ENCODE measurements around the gene CRYL1. TPM values are rescaled to one million over a fixed set of nuclear protein-coding genes. Genes with fewer than 3 reads are reported as not detected.

Gene CRYL1
- total and polyA plus RNA-seq, 2 of the 8 experiments (the other 6 are each of a cell fraction or from before 2014, with no cell fraction given): 1.9 to 6.4 TPM

- Histone ChIP-seq H3K56ac (replicated peaks; ENCODE audit: insufficient read length, low read depth, low read length) (no peak overlapping the region), H3K4me3 (ENCODE audit: extremely low read depth in 1 of 4, insufficient read depth in 2 of 4, low read depth in 3 of 4, low read length in 4 of 4) (no peak overlapping the region), H3K23ac (ENCODE audit: insufficient read length) (no peak overlapping the region), H3K4ac (replicated peaks; ENCODE audit: insufficient read length, low read depth, low read length) (no peak overlapping the region), H3K36me3 (ENCODE audit: control insufficient read depth in 2 of 4, insufficient read depth in 4 of 4, low read length in 3 of 4) (no peaks in the 10 kb centered on the region), H3K4me2 (ENCODE audit: insufficient read depth in 1 of 2, low read depth in 2 of 2, low read length in 2 of 2) (no peak overlapping the region), H4K20me1 (replicated peaks in 1 of 2; ENCODE audit: control insufficient read depth in 1 of 2, insufficient read depth in 2 of 2, low read length in 2 of 2) (peaks cover 5% of the 10 kb centered on the region in 2 experiments), H3K9me3 (ENCODE audit: insufficient read depth in 2 of 2, low read depth in 1 of 2, low read length in 1 of 2) (no peaks in the 10 kb centered on the region), H3K79me1 (ENCODE audit: low read depth, low read length) (no peaks in the 10 kb centered on the region), H3K79me2 (ENCODE audit: control insufficient read depth in 1 of 2, insufficient read depth in 2 of 2, low read length in 2 of 2) (no peaks in the 10 kb centered on the region), H3K23me2 (ENCODE audit: low read depth, low read length) (no peaks in the 10 kb centered on the region), H2BK12ac (ENCODE audit: low read depth, low read length) (no peak overlapping the region), H3K27me3 (replicated peaks in 1 of 4; ENCODE audit: control insufficient read depth in 3 of 4, extremely low read depth in 1 of 4, insufficient read depth in 3 of 4, low read length in 3 of 4) (peaks cover 42 to 72% (median 65%) of the 10 kb centered on the region in 4 experiments), H3K14ac (ENCODE audit: insufficient read length) (no peak overlapping the region), H2BK20ac (ENCODE audit: low read length) (no peak overlapping the region), H3K9ac (replicated peaks in 1 of 4; ENCODE audit: extremely low read depth in 1 of 4, low read depth in 3 of 4, low read length in 3 of 4) (no peak overlapping the region), H2BK15ac (ENCODE audit: low read length) (no peak overlapping the region), H3K27ac (ENCODE audit: low read depth, low read length) (no peak overlapping the region), H4K8ac (ENCODE audit: extremely low read depth, insufficient read depth, low read length) (no peak overlapping the region), H2BK5ac (ENCODE audit: low read depth, low read length) (no peak overlapping the region), H3K4me1 (replicated peaks in 1 of 4; ENCODE audit: control insufficient read depth in 3 of 4, insufficient read depth in 4 of 4, low read length in 3 of 4) (no peaks in the 10 kb centered on the region; a peak in 1 of 7 replicates), H2AK5ac (ENCODE audit: low read depth, low read length) (0 out of 2 replicates have a peak overlapping the region, but pooled peaks have one; percentile 44), H4K5ac (ENCODE audit: insufficient read length, low read depth, low read length) (no peak overlapping the region), H2AFZ (ENCODE audit: low read length) (no peak overlapping the region), H2BK120ac (replicated peaks; ENCODE audit: low read depth, low read length) (no peak overlapping the region), H3K18ac (ENCODE audit: extremely low read depth, low read length) (no peak overlapping the region), H4K91ac (replicated peaks; ENCODE audit: insufficient read length, low read length) (no peak overlapping the region)
- FAIRE-seq (no peak), DNase-seq (ENCODE audit: low read depth in 1 of 2, low spot score in 2 of 2) (no peak)
- CTCF ChIA-PET (ENCODE audit: partially characterized antibody): interaction anchor here (1.7 kb wide), 1 partner anchor 69 kb away, joined by 5 read pairs; no protein-coding TSS in a partner anchor
- WGBS, 2 experiments (ENCODE audit: extremely low coverage in 1 of 2, insufficient coverage in 1 of 2, insufficient read length in 1 of 2, insufficient replicate concordance in 2 of 2, low coverage in 1 of 2, low lambda C conversion rate in 2 of 2, missing lambda C conversion rate in 1 of 2): 88% methylated on average over 8 of the region's 8 CpGs; no CpG with 5 or more reads in 1 of the 2 experiments
- POLR2A ChIA-PET (ENCODE audit: partially characterized antibody): no interaction called here
- no peak for TF ChIP-seq CBX8 (IDR thresholded peaks at IDR 0.05; ENCODE audit: borderline replicate concordance, low read depth, low read length)
- TF ChIP-seq YY1 (IDR thresholded peaks at IDR 0.05; ENCODE audit: low read depth, low read length): no peak
- TF ChIP-seq BCL11A (IDR thresholded peaks at IDR 0.05; ENCODE audit: low read depth in 2 of 2, low read length in 2 of 2): no peak
- no peak for TF ChIP-seq POLR2A (IDR thresholded peaks at IDR 0.05; ENCODE audit: control extremely low read depth in 1 of 2, low read depth in 2 of 2, low read length in 2 of 2)
- no peak for TF ChIP-seq MAFK (IDR thresholded peaks at IDR 0.05; ENCODE audit: low read depth, low read length)
- TF ChIP-seq KDM1A (IDR thresholded peaks at IDR 0.05; ENCODE audit: borderline replicate concordance, low read length): no peak
- TF ChIP-seq JUND (IDR thresholded peaks at IDR 0.05; ENCODE audit: low read length): no peak
- no peak for TF ChIP-seq POLR2AphosphoS5 (IDR thresholded peaks at IDR 0.05; ENCODE audit: low read depth, low read length)
- TF ChIP-seq CREB1 (IDR thresholded peaks at IDR 0.05): no peak
- no peak for TF ChIP-seq JUN (IDR thresholded peaks at IDR 0.05; ENCODE audit: low read depth, low read length)
- TF ChIP-seq RXRA (IDR thresholded peaks at IDR 0.05; ENCODE audit: insufficient read depth, low read depth, low read length): no peak
- TF ChIP-seq, protein P1, sequence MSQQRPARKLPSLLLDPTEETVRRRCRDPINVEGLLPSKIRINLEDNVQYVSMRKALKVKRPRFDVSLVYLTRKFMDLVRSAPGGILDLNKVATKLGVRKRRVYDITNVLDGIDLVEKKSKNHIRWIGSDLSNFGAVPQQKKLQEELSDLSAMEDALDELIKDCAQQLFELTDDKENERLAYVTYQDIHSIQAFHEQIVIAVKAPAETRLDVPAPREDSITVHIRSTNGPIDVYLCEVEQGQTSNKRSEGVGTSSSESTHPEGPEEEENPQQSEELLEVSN (IDR thresholded peaks at IDR 0.05): no peak
- TF ChIP-seq EZH2 (IDR thresholded peaks at IDR 0.05; ENCODE audit: low read depth, low read length, severe bottlenecking): no peak
- TF ChIP-seq HDAC2 (IDR thresholded peaks at IDR 0.05; ENCODE audit: borderline replicate concordance in 1 of 2, low read depth in 2 of 2, low read length in 2 of 2): no peak
- no peak for TF ChIP-seq PHF8 (conservative IDR thresholded peaks at IDR 0.05; ENCODE audit: low read depth, low read length)
Observed at GRCh38 chr13:20363172-20363571, 162.5 kb downstream of the CRYL1 start.
